GM12873 (cell line): Measurements from ENCODE around the gene PRKACG.
A peak's percentile ranks its signal among the peaks of the same experiment; 100 is the strongest.

Source experiments
- CTCF ChIP-seq: IDR thresholded peaks from 2 replicates; pipeline ENCODE4 v1.5.1; 2012; ENCODE audit warnings: low read depth, mild to moderate bottlenecking, moderate library complexity, low read length, control low read depth; ENCODE audit not compliant: insufficient read depth; ENCODE audit errors: missing control alignments

PRKACG gene

GRCh38 chr9:69035438-69036308, 21.8 kb upstream of the PRKACG start, which contains the start of gene FXN:
FXN (plus strand) TSS chr9:69035752; CDS start chr9:69035783, 31 bp downstream.
- peak; percentile 98 for TF ChIP-seq CTCF

GRCh38 chr9:69034071-69034470, 20.2 kb upstream of the PRKACG start:
- TF ChIP-seq CTCF, result no peak

GRCh38 chr9:69030851-69031645, 17.1 kb upstream of the PRKACG start:
- no peak for TF ChIP-seq CTCF

GRCh38 chr9:69029535-69029934, 15.6 kb upstream of the PRKACG start:
- no peak for TF ChIP-seq CTCF

- no peak for TF ChIP-seq CTCF
Measured at GRCh38 chr9:69028754-69029153, 14.8 kb upstream of the PRKACG start.

- TF ChIP-seq CTCF, result peak; percentile 88
Measured at GRCh38 chr9:69027355-69028097, 13.6 kb upstream of the PRKACG start.
